ENCODE results near the gene ACSS2.

Gene ACSS2

DNA sequence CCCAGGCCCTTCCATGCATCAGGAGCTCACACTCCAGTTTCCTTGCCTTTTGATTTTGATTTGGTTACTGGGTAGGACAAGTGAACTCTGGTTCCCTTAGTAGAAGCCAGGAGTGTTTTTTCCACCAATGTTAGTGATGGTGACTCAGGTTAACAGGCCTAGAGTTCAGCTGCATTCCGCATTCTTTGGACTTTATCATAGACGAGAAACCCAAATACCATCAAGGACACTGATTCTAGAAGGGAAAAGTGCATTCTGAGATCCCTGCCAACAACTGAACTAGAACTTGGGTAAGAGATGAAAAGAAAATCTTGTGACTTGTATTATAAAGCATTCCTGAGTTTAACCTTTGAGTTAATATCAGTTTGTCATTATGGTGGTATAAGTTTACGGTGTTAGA is 70.2 kb downstream of the ACSS2 start:
- no peak for DNase-seq (ENCODE audit: low spot score)

DNA sequence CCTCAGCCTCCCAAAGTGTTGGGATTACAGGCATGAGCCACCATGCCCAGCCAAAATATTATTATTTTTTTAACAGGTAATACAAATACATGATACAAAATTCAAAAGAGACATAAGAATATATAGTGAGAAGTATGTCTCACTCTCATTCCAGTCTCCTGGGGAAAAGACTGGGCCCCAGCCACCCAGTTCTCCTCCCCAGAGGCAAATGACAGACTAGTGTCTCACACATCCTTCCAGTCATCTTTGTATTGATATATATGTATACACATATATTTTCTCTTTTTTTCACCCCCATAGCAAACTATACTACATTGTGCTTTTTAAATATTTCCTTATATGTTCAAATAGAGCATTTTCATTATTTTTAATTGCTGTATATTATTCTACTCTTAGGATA is 70.9 kb downstream of the ACSS2 start:
- no peak for DNase-seq (ENCODE audit: low spot score)

DNA sequence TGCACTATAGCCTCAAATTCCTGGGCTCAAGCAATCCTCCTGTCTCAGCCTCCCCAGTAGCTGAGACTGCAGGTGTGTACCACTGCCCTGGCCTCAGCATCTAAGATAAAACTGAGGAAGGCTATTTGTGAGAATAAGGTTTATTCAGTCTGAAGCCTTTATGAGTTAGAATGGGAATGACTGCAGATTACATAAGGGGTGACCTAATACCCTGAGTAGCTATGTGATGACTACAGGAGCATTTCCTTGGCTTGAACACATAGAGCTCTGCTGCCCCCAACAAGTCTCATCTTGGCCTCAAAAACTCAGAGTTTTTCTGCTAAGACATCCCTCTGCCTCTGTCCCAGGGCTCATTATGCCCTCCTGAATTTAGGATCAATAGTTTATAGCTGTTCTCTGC is 71.6 kb downstream of the ACSS2 start:
- peak; percentile 80 for DNase-seq (ENCODE audit: low spot score)

DNA sequence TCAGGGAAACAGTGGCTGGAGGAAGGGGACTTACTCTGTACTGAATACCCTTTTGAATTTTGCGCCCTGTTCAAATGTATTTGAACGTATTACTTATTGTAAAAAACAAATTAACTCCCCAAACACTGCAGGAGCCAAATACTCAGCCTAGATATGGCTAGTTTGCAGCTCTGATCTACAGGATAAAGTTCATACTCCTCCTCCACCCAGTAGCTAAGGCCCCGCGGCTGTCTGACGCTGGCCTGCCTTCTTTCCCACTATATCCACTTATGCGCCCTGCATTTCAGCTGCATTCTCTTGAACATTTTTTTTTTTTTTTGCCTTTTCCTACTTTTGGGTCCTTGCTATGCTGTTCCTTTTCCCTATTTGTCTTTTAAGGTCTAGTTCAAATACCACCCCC is 72.7 kb downstream of the ACSS2 start:
- no peak for DNase-seq (ENCODE audit: low spot score)

DNA sequence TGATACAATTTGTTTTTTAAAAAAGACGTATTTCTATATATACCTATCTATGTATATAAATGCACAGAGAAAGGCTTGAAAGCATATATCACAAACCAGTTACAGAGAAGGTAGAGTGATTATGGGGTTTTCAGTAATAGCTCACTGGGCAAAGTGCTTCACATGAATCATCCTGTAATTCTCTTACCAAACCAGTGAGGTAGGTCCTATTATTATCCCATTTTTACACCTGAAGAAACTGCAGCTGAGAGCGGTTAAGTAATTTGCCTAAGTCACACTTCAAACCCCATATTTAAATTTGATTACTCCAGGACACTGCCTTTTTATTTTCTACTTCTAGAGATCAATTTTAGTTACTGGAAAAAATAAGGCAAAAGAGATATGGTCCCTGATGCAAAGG is 74.8 kb downstream of the ACSS2 start:
- DNase-seq (ENCODE audit: low spot score), result no peak

DNA sequence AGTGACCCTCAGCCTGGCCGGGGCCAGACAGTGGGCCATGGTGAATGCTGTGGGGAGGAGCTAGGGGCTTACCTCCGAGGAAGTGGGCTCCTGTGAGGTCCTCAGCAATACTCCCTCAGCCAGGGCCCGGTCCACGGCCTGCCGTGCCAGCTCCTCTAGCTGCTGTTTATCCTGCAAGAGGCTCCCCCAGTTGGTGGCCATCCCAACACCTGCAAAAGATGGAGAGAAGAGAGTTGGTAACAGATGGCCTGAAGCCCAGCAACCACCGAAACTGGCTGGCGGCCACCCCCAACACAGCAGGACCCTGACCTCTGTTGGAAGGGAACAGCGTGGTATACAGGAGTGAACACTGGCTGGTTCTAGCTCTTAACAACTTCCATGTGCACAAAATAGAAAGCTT is 75.2 kb downstream of the ACSS2 start:
- no peak for DNase-seq (ENCODE audit: low spot score)

DNA sequence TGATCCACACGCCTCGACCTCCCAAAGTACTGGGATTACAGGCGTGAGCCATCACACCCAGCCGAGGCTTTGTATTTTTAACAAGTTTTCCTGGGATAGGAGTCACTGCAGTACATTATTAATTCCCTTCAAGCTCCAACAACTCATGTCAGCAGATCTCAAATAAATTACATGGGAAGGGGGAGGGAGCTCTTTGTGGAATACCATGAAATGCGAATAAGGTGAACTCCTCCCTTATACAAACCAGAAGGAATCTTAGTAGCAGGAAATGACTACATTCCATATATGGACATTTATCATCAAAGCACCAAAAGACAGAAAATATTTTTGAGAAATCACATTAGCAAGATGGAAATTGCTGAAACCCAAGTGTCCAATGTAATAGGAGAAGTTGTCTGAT is 76.3 kb downstream of the ACSS2 start:
- no peak for DNase-seq (ENCODE audit: low spot score)

DNA sequence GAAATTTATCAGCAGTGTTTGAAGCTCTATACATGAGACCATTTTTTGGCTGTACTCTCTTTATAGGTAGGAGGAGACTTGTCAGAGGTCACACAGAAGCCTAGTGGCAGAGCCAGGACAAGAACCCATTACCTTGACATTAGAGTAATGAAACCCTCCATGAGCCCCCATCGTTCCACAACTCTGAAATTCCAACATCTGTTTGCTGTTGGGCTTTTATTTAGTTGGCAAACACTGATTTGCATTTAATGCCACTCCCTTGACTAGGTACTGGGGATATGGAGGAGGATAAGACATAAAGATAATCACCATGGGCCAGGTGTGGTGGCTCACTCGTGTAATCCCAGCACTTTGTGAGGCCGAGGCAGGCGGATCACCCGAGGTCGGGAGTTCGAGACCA is 77.5 kb downstream of the ACSS2 start:
- DNase-seq (ENCODE audit: low spot score), result no peak

DNA sequence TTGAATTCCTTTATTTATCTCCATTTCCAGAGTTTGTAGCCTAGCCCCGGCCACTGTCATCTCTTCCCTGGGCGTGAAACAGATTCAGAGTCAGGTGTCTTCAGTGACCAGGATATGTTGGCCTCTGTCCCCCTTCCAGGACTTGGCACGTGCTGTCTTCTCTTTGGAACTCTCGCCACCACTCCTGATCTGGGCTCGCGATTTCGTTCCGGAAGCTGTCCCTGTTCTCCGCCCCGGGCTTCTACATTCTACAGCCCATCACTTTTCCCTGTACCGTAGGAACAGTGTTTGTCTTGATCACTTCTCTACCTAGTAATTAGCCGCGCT is 78.5 kb downstream of the ACSS2 start:
- peak; percentile 65 for DNase-seq (ENCODE audit: low spot score)

DNA sequence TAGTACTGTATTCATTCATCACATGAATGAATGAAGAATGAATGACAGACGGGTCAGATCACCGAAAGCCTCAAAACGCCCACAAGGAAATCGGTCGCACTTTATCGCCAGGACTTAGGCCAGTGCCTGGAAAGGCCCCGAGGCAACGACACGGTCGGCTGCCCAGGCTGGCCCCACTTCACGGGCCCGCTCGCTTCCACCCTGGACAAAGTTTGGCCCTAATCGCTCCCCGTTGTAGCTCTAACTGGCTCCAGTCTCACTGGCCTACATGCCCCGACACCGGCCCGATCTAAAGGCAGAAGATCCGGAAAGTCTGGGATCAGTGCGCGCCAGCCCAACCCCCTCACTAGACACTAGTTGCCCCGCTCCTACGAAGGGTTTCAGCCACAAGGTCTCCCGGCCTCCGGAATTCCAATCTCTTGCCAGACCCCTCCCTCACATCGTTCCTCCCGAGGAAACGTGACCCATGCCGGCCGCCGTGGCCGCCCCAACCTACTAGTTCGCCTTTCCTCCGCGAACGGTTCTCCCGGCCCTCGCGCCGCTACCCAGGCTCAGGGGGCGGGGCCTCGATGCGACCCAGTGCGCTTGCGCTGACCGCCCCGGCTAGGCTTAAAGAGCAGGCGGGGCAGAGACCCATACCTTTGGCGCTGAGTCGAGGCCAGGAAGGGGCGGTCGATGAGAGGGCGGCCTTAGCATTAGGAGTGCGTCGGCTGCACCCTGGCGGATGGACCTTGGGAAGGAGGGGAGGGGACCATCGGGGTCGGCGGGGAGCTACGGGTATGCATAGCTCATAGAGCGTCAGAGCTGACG is 79.0 kb downstream of the ACSS2 start, which contains the start of the genes GSS and MYH7B:
TSS of gene GSS (minus strand) at position 576 of the 810 bp plus-strand sequence. CDS start 3,954 bp downstream, outside the sequence.
TSS of gene MYH7B (plus strand) at position 638 of the 810 bp plus-strand sequence. CDS start 22,138 bp downstream, outside the sequence.
- peak; percentile 99 for DNase-seq (ENCODE audit: low spot score)

DNA sequence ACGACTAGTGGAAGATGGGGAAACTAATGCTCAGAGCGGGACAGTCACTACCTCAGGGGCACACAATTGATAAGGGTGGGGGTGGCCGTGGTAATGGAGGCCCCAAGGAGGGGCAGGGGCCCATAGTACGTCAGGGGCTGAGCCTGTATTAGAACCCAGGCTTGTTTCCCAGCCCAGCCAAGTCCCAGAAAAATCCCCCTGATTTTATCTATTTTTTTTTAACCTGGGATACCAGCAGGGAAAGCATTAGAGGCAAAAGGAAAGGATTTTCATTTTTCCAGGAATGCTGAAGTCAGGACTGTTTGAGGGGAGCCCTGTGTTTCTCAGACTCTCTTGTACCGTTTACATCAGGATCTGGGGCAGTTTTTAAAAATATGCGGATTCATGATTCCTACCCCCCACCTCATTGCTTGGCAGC is 79.6 kb downstream of the ACSS2 start:
- DNase-seq (ENCODE audit: low spot score), result no peak

DNA sequence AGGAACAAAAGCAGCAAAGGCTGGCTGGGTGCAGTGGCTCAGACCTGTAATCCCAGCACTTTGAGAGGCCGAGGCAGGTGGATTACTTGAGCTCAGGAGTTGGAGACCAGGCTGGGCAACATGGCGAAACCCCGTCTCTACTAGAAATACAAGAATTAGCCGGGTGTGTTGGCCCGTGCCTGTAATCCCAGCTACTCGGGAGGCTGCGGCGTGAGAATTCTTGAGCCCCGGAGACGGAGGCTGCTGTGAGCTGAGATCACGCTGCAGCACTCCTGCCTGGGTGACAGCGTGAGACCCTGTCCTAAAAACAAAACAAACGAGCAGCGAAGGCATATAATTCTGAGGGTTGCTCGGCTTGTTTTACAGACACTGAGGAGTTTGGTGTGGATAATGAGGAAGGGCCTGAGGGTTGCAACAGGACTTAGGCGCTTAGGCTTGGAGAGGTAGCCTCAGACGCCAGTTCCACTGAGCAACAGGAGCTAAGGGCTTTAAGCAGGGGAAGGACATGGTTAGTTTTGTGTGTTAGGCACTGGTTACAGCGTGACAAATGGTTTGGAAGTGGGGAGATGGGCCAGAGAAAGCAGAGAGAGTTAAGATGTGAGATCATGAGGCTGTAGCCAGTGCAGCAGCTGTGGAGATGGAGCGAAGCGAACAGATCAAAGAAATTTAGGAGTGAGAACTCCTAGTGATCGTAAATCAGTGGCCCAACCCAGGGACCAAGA is 80.5 kb downstream of the ACSS2 start:
- DNase-seq (ENCODE audit: low spot score), result no peak

DNA sequence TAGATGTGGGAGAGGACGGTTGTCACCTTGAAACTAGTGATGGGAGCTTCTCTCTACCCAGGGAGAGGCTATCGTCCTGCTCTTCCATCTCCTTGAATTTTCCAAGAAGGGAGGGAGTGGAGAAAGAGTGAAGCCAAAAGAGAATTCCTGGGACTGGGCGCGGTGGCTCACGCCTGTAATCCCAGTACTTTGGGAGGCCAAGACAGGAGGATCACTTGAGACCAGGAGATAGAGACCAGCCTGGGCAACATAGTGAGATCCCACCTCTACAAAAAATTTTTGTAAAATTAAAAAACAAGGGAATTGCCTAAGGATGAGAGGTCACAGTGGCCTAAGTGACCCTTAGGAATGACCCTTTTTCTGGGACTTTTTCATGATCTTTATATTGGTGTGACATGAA is 88.1 kb downstream of the ACSS2 start:
- DNase-seq (ENCODE audit: low spot score), result no peak

DNA sequence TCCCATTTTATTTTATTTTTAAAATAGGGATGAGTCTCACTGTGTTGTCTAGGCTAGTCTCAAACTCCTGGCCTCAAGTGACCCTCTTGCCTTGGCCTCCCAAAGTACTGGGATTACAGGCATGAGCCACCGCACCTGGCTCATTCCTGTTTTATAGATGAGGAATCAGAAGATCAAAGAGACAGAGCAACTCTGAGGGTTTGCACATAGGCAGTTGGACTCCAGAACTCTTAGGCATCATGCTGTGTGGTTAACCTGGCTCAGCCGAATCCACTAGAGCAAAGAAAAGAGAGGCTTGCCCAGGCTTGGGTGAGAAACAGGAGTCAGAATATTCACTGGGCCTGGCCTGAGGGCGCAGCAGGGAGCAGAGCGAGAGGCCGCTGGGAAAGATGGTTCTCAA is 88.6 kb downstream of the ACSS2 start:
- no peak for DNase-seq (ENCODE audit: low spot score)

DNA sequence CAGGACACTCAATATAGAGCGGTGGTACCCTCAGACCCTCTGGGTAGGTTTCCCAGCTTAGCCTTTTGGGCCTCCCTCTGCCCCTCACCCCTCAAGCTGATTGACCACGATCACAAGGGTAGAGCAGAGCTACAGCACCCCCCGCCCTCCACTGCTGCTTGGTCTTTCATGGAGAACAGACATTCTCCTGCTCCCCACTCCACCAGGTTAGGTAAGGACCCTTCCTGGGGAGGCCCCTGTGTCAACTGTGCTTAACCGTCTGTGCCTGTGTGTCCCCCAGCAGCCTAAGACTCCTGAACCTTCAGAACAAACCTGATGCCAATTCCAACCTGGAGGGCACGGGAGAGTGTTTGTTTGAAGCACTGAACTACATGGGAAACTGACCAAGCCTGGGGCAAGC is 91.0 kb downstream of the ACSS2 start:
- no peak for DNase-seq (ENCODE audit: low spot score)

DNA sequence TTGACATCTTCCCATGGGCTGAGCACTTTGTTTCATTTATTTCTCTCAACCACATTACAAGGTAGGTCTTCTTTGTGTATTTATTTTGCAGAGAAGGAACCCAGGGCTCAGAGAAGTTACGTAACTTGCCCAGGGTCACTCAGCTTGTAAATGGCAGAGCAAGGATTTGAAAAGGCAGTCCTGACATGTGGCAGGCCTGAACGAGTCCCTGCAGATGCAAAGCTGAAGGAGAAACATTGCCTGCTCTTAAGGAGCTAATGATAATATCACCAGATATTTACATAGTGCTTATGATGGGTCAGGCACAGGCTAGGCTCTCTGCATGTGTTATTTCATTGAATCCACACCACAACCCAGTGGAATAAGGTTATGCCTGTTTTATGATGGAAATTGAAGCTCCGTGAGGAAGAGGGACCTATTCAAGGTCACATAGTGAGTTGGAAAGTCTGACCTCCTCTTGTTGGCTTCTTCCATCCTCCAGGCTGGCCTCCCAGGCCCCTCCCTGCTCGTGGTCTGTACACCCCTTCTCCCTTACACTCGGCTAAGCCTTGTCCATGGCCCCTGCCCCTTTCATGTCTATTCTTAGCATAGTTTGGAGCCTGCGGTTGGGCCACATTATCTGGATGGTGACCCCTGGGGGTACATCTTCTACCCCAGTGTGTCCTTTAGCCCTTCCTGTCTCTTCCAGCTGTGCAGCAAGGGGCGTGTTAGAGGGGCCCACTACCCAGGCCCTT is 91.8 kb downstream of the ACSS2 start:
- DNase-seq (ENCODE audit: low spot score), result no peak

DNA sequence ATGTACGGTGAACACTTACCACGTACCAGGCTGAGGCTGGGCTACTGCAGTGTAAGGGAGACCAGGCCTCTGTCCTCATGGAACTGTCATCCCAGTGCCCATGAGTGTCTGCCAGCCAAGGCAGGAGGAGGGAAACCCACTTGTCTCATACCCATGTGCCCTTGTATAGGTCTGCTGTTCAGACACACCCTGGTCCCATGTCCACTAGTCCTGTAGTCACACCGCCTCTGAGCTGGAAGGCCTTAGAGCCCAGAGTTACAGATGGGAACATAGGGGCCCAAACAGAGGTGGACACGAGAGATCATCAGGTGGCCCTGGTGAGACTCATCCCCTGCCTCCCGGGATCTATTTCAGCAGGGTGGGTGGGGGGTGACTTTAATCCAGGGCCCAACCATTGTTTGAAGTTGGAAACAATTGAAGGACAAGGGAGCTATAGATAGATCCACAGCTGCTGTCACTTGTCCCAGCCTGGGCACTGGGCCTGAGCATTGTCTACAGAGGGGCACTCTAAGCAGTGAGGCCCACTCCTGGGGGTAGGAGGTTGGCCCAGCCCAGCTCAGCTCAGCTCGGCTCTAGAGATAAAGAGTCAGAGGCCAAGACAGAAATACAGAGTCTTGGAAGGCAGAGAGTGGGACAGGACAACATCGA is 93.9 kb downstream of the ACSS2 start:
- no peak for DNase-seq (ENCODE audit: low spot score)

DNA sequence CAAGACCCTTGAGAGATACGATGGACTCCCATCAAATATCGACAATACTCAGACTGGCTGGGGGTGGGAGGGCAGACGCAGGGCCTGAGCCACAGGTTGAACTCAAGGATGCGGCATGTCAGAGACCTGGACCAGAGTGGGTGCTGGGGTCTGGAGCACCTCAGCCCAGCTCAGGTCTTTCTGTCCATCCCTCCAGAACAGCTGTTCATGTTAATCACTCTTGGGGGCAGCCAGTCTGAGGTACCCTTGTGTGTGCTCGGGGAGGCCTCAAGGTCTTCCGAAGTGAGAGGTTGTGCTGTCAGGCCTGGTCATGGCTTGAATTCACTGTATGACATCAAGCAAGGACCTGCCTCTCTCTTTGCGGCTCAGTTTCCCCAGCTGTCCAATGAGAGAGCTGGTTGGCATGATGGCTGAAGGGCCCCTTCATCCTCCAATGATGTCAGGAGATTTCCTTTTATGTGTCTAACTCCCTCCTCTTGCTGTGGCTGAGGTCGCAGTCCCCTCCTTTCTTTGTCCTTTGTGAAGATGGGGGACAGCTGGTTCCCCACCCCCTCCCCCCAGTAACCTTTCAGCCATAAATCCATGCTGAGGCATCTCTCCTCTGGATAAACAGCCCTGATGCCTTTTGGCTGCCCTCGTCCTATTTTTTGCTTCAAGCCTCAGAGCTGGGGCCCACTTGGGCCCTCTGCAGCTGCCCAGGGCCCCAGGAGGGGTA is 94.6 kb downstream of the ACSS2 start:
- no peak for DNase-seq (ENCODE audit: low spot score)

DNA sequence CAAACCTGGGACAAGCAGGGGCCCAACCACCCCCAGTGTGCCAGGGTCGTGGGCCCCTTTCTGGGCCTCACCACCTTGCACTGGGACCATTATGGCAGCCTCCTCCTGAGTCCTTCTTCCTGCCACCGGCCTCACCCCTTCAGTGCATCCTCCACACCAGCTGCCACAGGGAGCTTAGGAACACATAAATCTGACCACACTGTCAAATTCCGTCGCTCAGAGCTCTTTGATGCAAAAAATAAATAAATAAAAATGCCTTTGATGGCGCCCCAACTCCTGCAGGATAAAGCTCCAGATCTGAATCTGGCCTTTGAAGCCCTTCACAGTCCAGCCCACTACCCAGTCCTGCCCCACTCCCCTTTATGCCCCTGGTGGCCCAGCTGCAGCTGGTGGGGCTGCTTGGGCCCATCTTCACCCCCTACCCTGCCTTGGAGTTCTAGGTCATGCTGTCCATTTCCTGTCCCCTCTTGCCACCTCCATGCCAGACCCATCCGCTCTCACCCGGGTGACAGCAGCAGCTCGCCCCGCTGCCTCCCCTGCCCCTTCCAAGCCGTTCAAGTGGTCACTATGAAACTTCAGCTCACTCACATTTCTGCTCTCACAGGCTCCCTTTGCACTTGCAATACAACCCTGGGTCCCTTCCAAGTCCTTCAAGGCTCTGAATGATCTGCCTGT is 95.3 kb downstream of the ACSS2 start:
- DNase-seq (ENCODE audit: low spot score), result no peak

DNA sequence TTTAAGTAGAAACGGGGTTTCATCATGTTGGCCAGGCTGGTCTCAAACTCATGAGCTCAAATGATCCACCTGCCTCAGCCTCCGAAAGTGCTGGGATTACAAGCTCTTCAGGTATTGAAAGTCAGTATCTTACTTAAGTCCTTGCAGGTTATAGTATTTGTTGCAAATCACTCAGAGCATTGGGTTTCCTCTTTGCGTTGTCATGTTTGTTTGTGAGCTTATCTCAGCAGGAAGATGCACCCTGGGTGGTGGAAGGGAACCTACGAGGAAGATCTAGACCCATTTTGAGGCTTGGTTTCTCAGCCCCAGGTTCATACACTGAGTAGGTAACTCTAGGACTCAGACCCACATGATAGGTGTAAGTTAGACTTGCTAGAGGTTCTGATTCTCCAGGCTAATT is 97.8 kb downstream of the ACSS2 start:
- DNase-seq (ENCODE audit: low spot score), result no peak

DNA sequence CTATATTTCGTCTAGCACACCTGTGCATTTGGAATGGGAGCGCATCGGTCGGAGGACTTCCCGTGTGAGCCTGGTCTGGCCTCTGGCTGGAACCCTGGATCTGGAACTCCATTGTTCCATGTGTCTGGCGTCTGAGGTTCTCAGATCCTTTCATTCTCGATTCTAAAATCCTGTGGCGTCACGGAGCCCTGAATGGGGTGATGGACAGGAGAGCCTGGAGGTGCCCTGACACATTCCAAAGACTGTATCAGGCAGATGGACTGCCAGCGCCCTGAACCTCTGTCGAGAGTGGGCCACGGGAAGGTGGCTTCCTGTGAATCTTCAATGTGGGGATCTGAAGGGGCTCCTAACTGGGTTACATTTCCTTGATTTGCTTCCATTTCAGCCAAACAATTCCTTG is 99.9 kb downstream of the ACSS2 start:
- DNase-seq (ENCODE audit: low spot score), result no peak

All from AG20443 (cell line).